NCI-H2029 (cell line): ENCODE data around the gene RALGPS2.

Source experiments
- DNase-seq: peaks from one replicate; lab custom pipeline; 2025; lab: John Stamatoyannopoulos, UW

RALGPS2 gene

DNA sequence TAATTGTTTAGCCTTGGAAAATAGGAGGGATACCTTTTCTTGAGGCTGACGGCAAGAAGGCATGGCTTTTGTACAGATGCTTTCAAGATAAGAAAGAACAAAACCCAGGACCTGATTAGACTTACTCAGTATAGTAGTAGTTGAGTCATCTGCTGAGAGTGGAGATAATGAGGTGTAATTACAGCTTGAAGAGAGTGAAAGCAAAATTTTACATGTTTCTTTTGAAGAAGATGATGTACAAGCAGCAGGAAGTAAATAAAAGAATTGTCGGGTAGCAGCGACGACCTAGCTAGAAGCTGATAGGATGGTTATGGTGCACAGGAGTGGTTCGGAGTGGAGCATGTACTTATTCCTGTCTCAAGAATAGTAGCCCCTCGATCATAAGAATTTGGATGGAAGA, 139.3 kb downstream of the RALGPS2 start:
- no peak for DNase-seq

DNA sequence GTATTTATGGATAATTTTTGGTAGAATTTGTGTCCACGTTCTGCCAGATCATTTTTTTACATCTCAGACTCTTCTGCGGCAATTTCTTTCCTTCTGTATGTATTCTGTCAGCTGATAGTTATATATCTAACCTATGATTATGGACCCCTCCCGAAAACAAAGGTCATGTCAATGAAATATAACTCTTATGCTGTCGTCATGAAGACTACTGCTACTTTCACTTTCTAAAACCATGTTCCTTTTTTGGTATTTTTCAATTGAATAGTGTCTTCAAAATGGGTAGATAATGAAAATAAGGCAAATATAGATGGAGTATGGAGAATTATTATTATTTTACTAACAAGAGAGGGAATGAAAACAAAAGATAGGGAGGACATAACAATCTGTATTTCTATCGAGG, 142.6 kb downstream of the RALGPS2 start:
- DNase-seq = no peak

DNA sequence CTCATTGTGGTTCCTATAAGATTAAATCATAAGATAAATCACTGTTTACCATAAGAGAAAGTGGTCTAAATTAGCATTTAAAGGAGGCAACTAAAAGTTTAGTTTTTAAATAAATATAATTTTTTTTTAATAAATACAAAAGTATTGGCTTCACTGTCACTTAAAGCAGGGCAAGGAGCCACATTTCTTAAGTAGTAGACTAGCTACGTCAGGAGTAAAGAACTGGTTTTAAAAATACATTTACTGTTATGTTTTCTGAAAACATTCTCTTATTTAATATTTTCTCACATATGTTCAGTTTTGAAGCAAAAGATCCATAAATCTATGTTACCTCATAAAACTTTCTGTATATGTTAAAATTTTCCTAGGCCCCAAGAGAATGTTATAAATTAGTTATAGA, 143.7 kb downstream of the RALGPS2 start:
- no peak for DNase-seq

DNA sequence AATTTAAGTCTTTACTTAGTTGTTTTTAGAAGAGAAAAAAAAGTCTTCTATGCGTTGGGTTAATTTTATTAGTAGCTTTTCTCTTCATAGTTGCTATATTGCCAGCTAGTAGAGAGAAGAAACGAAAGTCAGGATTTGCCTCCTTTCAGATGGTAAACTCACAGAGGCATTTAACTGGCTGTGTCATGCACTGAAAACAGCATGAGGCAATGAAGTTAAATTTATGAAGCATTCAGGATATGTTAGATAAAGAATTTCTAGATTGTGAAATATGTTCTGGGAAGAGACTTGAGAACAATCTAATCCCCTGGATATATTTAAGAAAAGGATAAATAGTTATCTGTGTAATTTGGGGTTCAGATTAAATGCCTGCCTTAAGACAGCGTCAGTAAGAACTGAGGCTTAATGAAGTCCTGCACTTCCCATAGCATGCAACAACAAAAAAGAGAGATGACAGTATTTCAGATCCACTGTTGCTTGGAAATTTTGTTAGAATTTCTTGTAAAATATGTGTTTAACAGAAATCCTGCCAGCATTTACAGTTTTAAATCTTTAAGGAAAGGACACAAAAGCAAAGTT, 144.2 kb downstream of the RALGPS2 start:
- no peak for DNase-seq

DNA sequence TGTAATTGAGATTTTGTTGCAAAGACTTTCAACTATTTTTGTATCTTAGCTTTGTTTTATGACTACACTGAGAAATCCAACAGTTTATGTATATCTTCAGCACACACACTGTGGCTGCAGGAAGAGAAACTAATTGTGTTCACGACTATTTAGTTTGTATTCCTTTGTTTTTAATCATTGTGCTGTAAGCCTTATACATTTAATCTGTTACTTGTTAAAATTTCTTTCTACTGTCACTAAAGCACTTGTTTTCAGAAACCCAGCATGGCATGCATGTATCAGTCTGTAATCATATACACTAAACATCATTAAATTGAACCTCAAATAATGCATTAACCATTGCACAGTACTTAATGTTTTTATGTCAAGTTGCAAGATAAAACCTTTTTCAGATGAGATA, 145.2 kb downstream of the RALGPS2 start:
- DNase-seq = no peak

DNA sequence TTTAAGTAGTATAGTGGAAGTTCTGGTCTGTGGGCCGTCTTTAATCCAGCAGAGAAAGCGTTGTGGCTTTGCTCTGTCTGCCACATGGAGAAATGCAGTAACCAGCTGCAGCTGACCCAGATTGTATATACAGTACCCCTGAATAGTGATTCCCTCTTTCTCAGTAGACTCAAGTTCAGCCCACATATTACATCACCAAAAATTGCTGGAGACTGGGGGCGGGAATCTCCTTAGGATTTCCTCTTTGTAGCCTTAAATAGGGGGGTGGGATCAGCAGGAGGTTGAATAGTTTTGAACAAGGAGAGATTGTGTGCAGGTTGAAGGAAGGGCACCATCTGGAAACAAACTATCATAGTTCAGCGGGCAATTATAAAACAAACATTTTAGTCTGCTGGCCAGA, 145.9 kb downstream of the RALGPS2 start, which contains the start of gene ANGPTL1:
Gene ANGPTL1 (minus strand): TSS at position 134 of the 400 bp plus-strand sequence. CDS start 5,301 bp downstream, outside the sequence.
- DNase-seq = no peak

DNA sequence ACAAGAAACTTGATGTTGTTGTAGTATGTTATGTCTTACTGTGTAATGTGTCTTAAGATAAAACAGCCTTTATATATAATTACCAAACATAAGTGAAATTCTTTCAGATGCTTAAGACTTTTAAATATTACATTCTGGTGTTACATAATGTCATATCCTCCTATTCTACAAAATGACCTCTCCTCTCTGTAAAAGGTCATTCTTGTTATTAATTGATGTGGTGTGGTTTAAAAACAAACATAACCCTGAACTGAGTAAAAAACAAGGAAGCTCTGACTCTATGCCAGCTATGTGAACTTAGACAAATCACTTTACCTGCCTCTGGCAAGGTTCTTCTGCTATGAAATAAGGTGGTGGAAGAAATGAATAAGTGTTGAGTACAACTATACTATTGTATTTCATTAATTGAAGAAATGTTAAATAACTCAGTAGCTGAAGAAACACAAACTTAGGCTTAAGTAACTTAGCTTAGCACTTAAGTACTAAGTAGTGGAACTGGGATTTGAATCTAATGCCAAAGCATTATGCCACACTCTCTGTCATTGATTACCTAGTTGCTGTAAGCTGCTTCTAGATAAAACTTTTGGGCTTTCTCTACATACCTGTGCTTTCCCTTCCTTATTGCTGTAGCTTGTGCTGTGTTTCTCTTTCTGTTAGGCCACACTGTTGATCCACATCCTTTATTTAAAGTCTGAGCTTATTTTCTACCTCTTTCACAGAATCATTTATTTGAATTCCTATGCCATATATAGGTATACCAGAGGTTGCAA, 146.7 kb downstream of the RALGPS2 start:
- no peak for DNase-seq

DNA sequence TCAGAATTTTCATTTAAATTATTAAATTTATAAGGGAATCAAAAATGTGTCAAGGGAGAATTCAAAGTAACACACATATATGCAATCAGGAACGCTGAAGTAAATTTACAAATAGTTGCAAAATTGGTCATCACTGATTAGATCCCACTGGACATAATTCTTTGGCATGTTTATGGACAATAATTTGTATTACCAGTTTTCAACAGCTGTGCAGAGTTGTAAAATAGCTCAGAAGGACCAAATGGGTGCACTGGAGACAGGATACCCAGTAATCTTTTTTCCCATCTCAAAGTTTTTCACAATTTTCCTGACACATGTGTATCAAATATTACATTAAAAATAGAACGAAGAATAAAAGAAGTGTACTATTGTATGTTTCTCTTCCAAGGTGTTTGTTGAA, 149.9 kb downstream of the RALGPS2 start:
- no peak for DNase-seq

DNA sequence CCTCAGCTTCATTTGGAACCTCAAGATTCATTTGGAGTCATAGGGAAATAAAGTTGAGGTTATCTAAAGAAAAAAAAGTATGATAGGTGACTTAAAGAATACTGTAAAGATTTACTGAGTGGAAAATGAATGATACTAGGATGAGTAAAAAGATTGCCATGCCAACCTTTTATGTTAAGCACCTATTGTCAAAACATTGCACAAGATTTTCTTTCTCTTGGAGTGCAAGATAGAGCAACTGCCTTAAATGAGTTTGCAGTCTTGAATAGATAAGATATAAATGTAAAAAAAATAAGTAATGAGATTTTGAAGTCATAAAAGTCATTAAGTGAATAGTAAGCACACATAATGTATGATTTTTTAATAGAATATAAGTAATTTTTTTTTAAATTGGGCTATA, 150.9 kb downstream of the RALGPS2 start:
- DNase-seq = no peak

DNA sequence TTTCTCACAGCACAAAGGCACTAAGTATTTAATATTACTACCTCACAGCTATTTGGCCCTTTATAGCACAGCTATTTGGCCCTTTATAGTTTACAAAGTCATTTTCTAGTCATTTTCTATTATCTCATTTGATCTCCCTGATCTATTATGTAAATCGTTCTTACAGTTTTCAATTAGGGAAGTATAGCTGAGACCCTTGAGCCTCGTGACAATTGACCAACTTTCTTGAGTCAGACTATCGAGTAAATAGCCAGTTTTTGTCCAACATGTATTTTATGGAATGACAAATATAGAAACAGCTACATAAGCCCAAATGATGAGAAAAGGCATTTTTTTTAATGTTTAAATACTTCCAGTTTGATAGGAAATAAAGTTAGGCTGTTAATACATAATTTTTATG, 152.9 kb downstream of the RALGPS2 start:
- no peak for DNase-seq

DNA sequence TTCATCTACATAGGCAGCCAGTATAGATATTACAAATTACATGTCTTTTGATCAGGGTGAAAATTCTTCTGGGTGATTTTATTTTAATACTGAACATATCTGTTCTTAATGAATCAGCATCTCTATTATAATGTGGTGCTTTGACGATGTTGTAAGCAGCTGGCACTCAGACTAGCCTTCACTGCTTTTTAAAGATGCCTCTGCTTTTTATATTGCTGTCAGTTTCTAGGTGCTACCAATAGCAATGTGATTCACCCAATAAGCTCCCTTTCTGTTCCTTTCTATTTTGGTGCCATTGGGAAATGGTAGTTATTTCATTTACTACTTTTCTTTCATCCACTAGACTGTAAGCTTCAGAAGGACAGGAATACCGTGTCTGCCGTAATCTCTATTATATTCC, 156.9 kb downstream of the RALGPS2 start:
- no peak for DNase-seq

DNA sequence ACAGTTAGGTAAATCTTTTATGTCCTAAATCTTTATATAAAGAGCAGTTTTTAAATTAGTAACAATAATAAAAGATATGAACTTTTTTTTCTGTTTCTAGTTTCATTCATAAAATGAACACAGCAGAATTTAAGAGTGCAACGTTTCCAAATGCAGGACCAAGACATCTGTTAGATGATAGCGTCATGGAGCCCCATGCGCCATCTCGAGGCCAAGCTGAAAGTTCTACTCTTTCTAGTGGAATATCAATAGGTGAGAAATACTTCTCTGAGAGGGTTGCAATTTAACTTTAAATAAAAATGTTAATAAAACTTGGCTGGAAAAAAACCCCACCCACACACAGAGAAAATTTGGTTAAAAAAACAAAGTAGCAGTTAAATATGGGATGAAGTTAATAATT, 160.8 kb downstream of the RALGPS2 start:
- no peak for DNase-seq

DNA sequence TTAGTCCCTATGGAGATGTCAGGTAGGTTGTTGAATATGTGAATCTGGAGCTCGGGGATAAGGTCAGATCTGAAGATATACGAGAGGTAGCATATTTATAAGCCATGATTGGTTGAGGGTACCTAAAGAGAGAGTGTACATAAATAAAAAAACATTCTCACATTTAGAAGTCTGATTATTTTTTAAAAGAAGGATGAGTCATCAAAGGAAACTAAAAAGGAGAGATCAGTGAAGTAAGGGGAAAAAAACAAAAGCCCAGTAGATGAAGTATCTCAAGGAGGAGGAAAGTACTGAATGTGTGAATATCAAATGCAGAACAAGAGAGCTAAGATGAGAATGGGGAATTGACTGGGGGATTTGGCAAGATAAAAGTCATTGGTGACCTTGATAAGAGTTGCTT, 161.5 kb downstream of the RALGPS2 start:
- DNase-seq = no peak

DNA sequence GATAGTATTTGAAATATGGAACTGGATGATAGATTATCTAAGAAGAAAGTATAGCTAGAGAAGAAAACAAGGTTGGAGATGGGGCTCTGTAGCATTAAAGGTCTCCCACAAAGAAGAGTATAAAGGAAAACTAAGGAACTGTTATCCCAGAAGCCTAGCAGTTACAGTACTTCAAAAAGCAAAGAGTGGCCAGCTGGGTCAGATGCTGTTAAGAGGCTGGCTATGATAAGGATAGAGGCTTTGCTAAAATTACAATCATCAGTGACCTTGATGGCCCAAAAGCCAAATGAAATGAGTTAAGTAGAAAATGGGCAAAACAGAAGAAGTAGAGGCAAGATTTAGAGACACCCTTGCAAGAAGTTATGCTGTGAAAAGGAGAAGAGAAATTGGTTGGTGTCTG, 170.9 kb downstream of the RALGPS2 start:
- no peak for DNase-seq

DNA sequence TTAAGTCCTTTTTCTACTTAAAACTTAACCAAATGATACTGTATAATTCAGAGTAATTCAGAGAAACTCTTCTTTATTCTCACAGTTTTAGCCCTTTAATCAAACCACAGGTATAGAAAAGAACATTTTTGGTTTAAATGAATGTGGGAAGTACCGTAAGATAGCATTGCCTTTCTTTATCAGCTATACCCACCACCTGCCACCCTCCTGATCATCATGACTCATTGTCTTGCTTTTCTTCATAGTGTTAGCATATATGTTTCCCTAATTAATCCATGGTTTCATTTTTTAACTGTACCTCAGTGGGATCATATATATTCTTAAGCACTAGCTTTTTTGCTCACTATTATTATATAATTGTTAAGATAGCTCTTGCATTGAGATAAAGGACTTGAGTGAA, 173.4 kb downstream of the RALGPS2 start:
- no peak for DNase-seq

DNA sequence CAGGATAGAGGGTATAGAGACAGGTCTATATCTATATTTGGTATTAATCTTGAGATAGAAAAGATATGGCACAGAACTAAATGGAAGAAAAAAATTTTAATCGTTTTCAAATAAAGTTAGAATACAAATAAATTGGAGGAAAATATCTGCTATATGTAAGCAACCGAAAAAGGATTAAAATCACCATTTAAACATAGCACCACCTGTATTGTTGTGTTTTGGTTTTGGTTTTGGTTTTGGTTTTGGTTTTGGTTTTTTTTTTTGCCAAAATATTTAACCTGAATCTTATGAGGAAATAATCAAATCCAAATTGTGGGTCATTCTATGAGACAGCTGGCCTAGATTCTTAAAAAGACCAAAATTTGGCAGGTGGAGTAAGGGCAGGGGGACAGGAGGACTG, 174.4 kb downstream of the RALGPS2 start:
- no peak for DNase-seq

DNA sequence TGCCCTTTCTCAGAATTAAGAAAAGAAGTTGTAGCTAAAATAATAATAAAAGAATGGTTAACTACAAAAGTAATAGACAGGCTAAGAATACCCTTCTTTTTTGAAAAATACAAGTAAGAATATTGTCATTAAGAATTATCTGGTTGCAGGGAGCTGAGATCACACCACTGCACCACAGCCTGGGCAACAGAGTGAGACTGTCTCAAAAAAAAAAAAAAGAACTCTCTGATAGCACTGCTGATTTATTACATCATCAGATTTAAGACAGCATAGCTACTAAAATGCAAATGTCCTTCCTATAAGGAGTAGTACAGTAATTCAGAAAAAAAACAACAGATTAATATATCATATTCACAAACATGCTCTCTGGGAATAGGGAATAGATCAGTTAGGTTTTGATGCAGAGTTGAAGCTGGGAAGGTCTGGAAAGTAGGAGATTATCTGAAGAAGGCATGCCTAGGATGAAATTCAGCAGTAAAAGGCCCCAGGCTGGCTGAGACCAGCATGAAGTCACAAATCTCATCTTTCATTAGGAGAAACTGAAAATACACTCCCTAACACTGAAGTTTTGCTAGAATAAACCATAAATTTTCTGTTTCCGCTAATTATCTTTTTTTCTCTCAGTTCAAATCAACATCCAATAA, 176.6 kb downstream of the RALGPS2 start:
- DNase-seq = no peak

DNA sequence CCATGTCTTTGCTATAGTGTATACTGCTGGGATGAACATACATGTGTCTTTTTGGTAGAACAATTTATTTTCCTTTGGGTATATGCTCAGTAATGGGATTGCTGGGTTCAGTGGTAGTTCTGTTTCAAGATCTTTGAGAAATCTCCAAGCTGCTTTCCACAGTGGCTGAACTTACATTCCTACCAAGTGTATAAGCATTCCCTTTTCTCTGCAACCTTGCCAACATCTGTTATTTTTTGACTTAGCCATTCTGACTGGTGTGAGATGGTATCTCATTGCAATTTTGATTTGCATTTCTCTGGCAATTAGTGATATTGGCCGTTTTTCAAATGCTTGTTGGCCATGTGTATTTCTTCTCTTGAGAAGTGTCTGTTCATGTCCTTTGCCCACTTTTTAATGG, 183.3 kb downstream of the RALGPS2 start:
- no peak for DNase-seq

DNA sequence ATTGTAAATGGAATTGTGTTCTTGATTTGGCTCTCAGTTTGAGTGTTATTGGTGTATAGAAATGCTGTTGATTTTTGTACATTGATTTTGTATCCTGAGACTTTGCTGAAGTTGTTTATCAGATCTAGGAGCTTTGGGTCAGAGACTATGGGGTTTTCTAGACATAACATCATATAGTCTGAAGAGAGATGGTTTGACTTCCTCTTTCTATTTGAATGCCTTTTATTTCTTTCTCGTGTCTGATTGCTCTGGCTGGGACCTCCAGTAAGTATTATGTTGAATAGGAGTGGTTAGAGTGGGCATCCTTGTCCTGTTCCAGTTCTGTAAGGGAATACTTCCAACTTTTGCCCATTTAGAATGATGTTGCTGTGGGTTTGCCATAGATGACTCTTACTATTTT, 185.0 kb downstream of the RALGPS2 start:
- no peak for DNase-seq

DNA sequence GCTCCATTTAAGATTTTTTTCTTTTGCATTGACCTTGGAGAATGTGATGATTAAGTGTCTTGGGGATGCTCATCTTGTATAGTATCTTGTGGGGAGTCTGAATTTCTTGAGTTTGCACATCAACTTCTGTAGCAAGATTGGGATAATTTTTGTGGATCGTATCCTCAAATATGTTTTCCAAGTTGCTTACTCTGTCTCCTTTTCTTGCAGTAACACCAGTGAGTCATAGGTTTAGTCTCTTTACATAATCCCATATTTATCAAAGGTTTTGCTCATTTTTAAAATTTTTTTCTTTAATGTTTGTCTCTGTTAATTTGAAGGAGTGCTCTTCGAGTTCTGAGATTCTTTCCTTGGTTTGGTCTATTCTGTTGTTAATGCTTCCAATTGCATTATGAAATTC, 187.6 kb downstream of the RALGPS2 start:
- DNase-seq = no peak

DNA sequence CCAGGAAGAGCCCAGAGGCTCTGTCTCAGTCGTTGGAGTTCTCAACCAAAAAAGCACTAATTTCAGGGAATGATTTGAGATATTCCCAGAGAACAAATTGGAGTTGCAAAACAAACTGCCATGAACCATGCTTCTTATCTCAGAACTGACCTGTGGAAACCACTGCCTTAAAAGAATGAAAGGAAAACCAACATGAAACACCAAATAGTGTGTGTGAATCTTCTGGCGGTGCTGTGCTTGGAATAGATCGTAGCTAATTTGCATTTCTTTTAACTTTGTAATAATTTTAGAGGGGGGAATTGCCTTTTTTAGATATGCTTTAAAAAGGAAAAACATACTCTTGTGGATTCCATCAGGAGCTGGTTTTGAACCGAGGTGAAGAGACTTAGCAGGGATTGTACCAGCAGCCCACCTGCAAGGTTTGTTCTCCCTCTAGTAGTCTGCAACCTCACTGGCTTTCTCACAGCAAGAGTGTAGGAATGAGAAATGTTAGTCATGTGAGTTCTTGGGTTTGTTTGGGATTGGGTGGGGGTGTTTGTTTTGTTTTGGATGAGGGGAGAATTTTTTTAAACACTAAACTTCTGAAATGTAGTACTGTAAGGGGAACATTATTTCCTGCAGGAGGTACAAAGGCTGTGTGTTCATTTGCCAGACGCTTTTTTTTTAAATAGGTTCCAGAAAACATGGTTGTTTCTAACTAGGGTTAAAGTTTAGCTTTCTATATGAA, 191.6 kb downstream of the RALGPS2 start:
- no peak for DNase-seq

DNA sequence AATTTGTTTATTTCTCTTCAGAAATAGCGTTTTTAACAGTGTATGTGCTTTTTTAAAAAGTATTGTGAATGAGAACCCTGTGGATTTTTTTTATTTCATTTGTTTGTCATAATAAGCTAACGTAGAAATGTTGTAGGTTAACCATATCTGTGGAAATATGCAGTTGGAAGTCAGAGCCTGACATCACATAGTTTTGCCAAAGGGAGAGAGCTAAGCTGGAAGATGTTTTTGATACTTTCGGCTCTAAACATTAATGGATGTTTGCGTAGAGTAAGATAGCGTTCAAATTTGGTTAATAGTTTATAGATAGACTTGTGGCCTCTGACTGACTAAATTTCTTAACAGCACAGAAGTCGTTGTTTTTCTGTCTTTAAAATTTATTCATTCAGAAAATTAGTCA, 193.3 kb downstream of the RALGPS2 start:
- no peak for DNase-seq

DNA sequence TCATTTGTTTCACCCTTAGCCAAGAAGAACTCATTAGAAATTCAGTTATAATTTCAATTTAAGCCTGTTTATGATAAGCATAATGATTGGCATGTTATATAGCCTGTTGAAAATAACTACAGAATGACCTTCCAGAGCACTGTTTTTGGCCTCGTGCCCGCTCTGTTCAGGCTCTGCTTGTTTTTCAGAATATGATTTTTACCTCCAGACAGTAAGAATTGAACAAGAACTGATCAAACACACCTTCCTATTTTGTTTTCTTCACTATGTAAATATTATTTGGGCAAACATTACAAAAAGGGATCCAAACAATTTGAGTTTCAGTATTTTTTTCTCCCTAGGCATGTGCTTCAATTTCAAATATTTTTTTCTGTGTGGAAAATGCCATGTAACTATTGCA, 193.9 kb downstream of the RALGPS2 start:
- no peak for DNase-seq
